ENCODE measurements around the gene CAPNS1.

DNA sequence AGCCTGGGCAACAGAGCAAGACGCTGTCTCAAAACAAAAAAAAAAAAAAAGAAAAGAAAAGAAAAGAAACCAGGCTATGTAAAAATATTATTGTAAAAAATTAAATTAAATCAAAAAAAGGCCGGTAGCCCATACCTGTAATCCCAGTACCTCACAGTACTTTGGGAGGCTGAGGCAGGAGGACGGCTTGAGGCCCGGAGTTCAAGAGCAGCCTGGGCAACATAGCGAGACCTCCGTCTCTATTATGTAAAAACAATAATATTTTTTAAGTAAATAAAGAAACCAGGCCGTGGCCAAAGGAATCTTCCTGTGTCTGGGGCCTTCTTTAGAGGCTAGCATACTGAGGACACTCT lies 770 bp upstream of the CAPNS1 start:
- TF ChIP-seq, protein P1, sequence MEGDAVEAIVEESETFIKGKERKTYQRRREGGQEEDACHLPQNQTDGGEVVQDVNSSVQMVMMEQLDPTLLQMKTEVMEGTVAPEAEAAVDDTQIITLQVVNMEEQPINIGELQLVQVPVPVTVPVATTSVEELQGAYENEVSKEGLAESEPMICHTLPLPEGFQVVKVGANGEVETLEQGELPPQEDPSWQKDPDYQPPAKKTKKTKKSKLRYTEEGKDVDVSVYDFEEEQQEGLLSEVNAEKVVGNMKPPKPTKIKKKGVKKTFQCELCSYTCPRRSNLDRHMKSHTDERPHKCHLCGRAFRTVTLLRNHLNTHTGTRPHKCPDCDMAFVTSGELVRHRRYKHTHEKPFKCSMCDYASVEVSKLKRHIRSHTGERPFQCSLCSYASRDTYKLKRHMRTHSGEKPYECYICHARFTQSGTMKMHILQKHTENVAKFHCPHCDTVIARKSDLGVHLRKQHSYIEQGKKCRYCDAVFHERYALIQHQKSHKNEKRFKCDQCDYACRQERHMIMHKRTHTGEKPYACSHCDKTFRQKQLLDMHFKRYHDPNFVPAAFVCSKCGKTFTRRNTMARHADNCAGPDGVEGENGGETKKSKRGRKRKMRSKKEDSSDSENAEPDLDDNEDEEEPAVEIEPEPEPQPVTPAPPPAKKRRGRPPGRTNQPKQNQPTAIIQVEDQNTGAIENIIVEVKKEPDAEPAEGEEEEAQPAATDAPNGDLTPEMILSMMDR (IDR thresholded peaks at IDR 0.05) = no peak
- TF ChIP-seq POLR2A (IDR thresholded peaks at IDR 0.05) = no peak
